ENCODE measurements around the gene LRCH1. TPM values are rescaled to one million over a fixed set of nuclear protein-coding genes. Genes with fewer than 3 reads are reported as not detected.

LRCH1 gene
- total RNA-seq, 1 donor from 2014 or later = 2.9 TPM

- Histone ChIP-seq H3K36me3 (no peaks in the 10 kb centered on the region), H3K4me3 (no peak overlapping the region), H3K9ac (no peak overlapping the region), H3K4me2 (no peak overlapping the region), H4K20me1 (ENCODE audit: low read depth) (no peaks in the 10 kb centered on the region), H3K27me3 (no peaks in the 10 kb centered on the region), H2AFZ (replicated peaks) (no peak overlapping the region), H3K9me3 (ENCODE audit: low read depth) (no peaks in the 10 kb centered on the region), H3K79me2 (ENCODE audit: low read depth) (no peaks in the 10 kb centered on the region), H3K4me1 (peaks cover 13% of the 10 kb centered on the region), H3K27ac (no peak overlapping the region), H3F3A (ENCODE audit: low read depth) (no peaks in the 10 kb centered on the region)
- DNase-seq (ENCODE audit: low spot score) = no peak
- Mint-ChIP-seq H3K9me3 (no peaks in the 10 kb centered on the region), H3K4me1 (peaks cover 38% of the 10 kb centered on the region), H3K27me3 (ENCODE audit: insufficient read depth, low read depth) (peaks cover 3% of the 10 kb centered on the region), H3K4me3 (no peak overlapping the region), H3K36me3 (no peaks in the 10 kb centered on the region), H3K27ac (peak overlapping the region; percentile 4)
- TF ChIP-seq EZH2phosphoT487 (IDR thresholded peaks at IDR 0.05) (no peak), CTCF (IDR thresholded peaks at IDR 0.05) (no peak), EZH2 (IDR thresholded peaks at IDR 0.05) (no peak)
Measured at GRCh38 chr13:46567671-46568070, 14.7 kb downstream of the LRCH1 start.

GRCh38 chr13:46569456-46569855 is 16.5 kb downstream of the LRCH1 start:
- no peaks in the 10 kb centered on the region for H3K9me3 ChIP-seq (ENCODE audit: low read depth)
- H3K9ac ChIP-seq = no peak overlapping the region
- no peak overlapping the region for H3K4me2 ChIP-seq
- Mint-ChIP-seq H3K36me3 (peaks cover 3% of the 10 kb centered on the region), H3K4me3 (no peak overlapping the region), H3K27ac (peak overlapping the region; percentile 29), H3K9me3 (no peaks in the 10 kb centered on the region), H3K4me1 (peaks cover 38% of the 10 kb centered on the region), H3K27me3 (ENCODE audit: insufficient read depth, low read depth) (peaks cover 3% of the 10 kb centered on the region)
- no peaks in the 10 kb centered on the region for H3K79me2 ChIP-seq (ENCODE audit: low read depth)
- peaks cover 13% of the 10 kb centered on the region for H3K4me1 ChIP-seq
- no peaks in the 10 kb centered on the region for H3K36me3 ChIP-seq
- DNase-seq (ENCODE audit: low spot score) = no peak
- H3K27ac ChIP-seq = no peak overlapping the region
- H3F3A ChIP-seq (ENCODE audit: low read depth) = no peaks in the 10 kb centered on the region
- H2AFZ ChIP-seq (replicated peaks) = no peak overlapping the region
- H4K20me1 ChIP-seq (ENCODE audit: low read depth) = no peaks in the 10 kb centered on the region
- no peak overlapping the region for H3K4me3 ChIP-seq
- H3K27me3 ChIP-seq = no peaks in the 10 kb centered on the region
- no peak for TF ChIP-seq CTCF (IDR thresholded peaks at IDR 0.05)
- TF ChIP-seq EZH2 (IDR thresholded peaks at IDR 0.05) = no peak
- no peak for TF ChIP-seq EZH2phosphoT487 (IDR thresholded peaks at IDR 0.05)

- no peaks in the 10 kb centered on the region for H3K27me3 ChIP-seq
- H3K36me3 ChIP-seq = no peaks in the 10 kb centered on the region
- no peak overlapping the region for H3K4me3 ChIP-seq
- TF ChIP-seq EZH2 (IDR thresholded peaks at IDR 0.05) (no peak), EZH2phosphoT487 (IDR thresholded peaks at IDR 0.05) (no peak), CTCF (IDR thresholded peaks at IDR 0.05) (no peak)
- H3K36me3 Mint-ChIP-seq = peaks cover 3% of the 10 kb centered on the region
- no peaks in the 10 kb centered on the region for H4K20me1 ChIP-seq (ENCODE audit: low read depth)
- no peak overlapping the region for H3K4me3 Mint-ChIP-seq
- H3K4me1 Mint-ChIP-seq = peaks cover 39% of the 10 kb centered on the region
- no peak overlapping the region for H3K9ac ChIP-seq
- no peaks in the 10 kb centered on the region for H3K9me3 Mint-ChIP-seq
- no peak overlapping the region for H3K27ac Mint-ChIP-seq
- H3K27ac ChIP-seq = no peak overlapping the region
- H3F3A ChIP-seq (ENCODE audit: low read depth) = no peaks in the 10 kb centered on the region
- no peak for DNase-seq (ENCODE audit: low spot score)
- H2AFZ ChIP-seq (replicated peaks) = no peak overlapping the region
- H3K27me3 Mint-ChIP-seq (ENCODE audit: insufficient read depth, low read depth) = peaks cover 2% of the 10 kb centered on the region
- peaks cover 13% of the 10 kb centered on the region for H3K4me1 ChIP-seq
- H3K9me3 ChIP-seq (ENCODE audit: low read depth) = no peaks in the 10 kb centered on the region
- H3K4me2 ChIP-seq = no peak overlapping the region
- no peaks in the 10 kb centered on the region for H3K79me2 ChIP-seq (ENCODE audit: low read depth)
Measured at GRCh38 chr13:46570273-46570672, 17.3 kb downstream of the LRCH1 start.
